ENCODE results near the gene TUBB3. TPM values are rescaled to one million over a fixed set of nuclear protein-coding genes. Genes with fewer than 3 reads are reported as not detected.
A peak's percentile ranks its signal among the peaks of the same experiment; 100 is the strongest.

The TUBB3 gene
- total and polyA plus RNA-seq, 2 of the 8 experiments (the other 6 are each of a cell fraction or from before 2014, with no cell fraction given): 275 to 393 TPM

GRCh38 chr16:89972244-89973234 lies 49.4 kb downstream of the TUBB3 start (continued):
- TF ChIP-seq ZNF274 (IDR thresholded peaks at IDR 0.05; ENCODE audit: borderline replicate concordance, extremely low read depth, low read length): no peak
- peak; percentile 74 for TF ChIP-seq CHD2 (IDR thresholded peaks at IDR 0.05; ENCODE audit: low read length)
- no peak for TF ChIP-seq TEAD4 (IDR thresholded peaks at IDR 0.05; ENCODE audit: low read depth, low read length)
